HEK293T (cell line): ENCODE measurements around the gene CD200R1L.

Source experiments
- CTCF ChIA-PET: fragments of 350-600 bp; formaldehyde crosslinking; extraction: SDS; loops from one replicate; lab custom pipeline; 2021; ENCODE audit warnings: antibody characterized with exemption, inconsistent platforms; lab: Yijun Ruan, JAX
- POLR2A ChIA-PET: fragments of 350-600 bp; formaldehyde crosslinking; extraction: SDS; loops from one replicate; lab custom pipeline; 2020; ENCODE audit warnings: antibody characterized with exemption, inconsistent platforms; lab: Yijun Ruan, JAX
- DNase-seq: peaks from one replicate; pipeline ENCODE4 v3.0.0; 2012; ENCODE audit warnings: mixed read lengths; ENCODE audit errors: extremely low spot score
- ARNT ChIP-seq: fragments of 450-650 bp; IDR thresholded peaks from 2 replicates; pipeline ENCODE4 v1.6.1; 2017; ENCODE audit warnings: mild to moderate bottlenecking
- BHLHE40 ChIP-seq: fragments of 450-650 bp; IDR thresholded peaks from 2 replicates; pipeline ENCODE4 v1.6.1; 2016; ENCODE audit warnings: mild to moderate bottlenecking, moderate library complexity, borderline replicate concordance
- CTBP1 ChIP-seq: fragments of 450-650 bp; IDR thresholded peaks from 2 replicates; pipeline ENCODE4 v1.6.1; 2016; ENCODE audit warnings: borderline replicate concordance
- ELF4 ChIP-seq: fragments of 450-650 bp; IDR thresholded peaks from 2 replicates; pipeline ENCODE4 v1.6.1; 2017; ENCODE audit warnings: antibody characterized with exemption
- FOXA1 ChIP-seq: fragments of 450-650 bp; IDR thresholded peaks from 2 replicates; pipeline ENCODE4 v1.6.1; 2016; ENCODE audit warnings: mild to moderate bottlenecking
- FOXK2 ChIP-seq: fragments of 450-650 bp; IDR thresholded peaks from 2 replicates; pipeline ENCODE4 v1.6.1; 2016; ENCODE audit warnings: mild to moderate bottlenecking
- FOXM1 ChIP-seq: fragments of 450-650 bp; IDR thresholded peaks from 2 replicates; pipeline ENCODE4 v1.6.1; 2017; ENCODE audit warnings: mild to moderate bottlenecking, borderline replicate concordance
- HDGF ChIP-seq: fragments of 450-650 bp; IDR thresholded peaks from 2 replicates; pipeline ENCODE4 v1.6.1; 2017; ENCODE audit warnings: antibody characterized with exemption, borderline replicate concordance
- L3MBTL2 ChIP-seq: fragments of 450-650 bp; conservative IDR thresholded peaks from 2 replicates; pipeline ENCODE4 v1.6.1; 2016; ENCODE audit warnings: mild to moderate bottlenecking
- LEF1 ChIP-seq: fragments of 450-650 bp; IDR thresholded peaks from 2 replicates; pipeline ENCODE4 v1.6.1; 2017; ENCODE audit warnings: mild to moderate bottlenecking, borderline replicate concordance
- NFRKB ChIP-seq: fragments of 450-650 bp; IDR thresholded peaks from 2 replicates; pipeline ENCODE4 v1.6.1; 2016; ENCODE audit warnings: mild to moderate bottlenecking, moderate library complexity
- SP1 ChIP-seq: fragments of 450-650 bp; IDR thresholded peaks from 2 replicates; pipeline ENCODE4 v1.6.1; 2017
- SUZ12 ChIP-seq: fragments of 450-650 bp; IDR thresholded peaks from 2 replicates; pipeline ENCODE4 v1.6.1; 2016; ENCODE audit warnings: mild to moderate bottlenecking
- TARDBP ChIP-seq: fragments of 450-650 bp; IDR thresholded peaks from 2 replicates; pipeline ENCODE4 v1.6.1; 2016
- ZNF384 ChIP-seq: fragments of 450-650 bp; IDR thresholded peaks from 2 replicates; pipeline ENCODE4 v1.6.1; 2016
- TF ChIP-seq, protein P1 (sequence below): fragments of 450-650 bp; IDR thresholded peaks from 2 replicates; pipeline ENCODE4 v1.6.1; 2016

Gene CD200R1L

DNA sequence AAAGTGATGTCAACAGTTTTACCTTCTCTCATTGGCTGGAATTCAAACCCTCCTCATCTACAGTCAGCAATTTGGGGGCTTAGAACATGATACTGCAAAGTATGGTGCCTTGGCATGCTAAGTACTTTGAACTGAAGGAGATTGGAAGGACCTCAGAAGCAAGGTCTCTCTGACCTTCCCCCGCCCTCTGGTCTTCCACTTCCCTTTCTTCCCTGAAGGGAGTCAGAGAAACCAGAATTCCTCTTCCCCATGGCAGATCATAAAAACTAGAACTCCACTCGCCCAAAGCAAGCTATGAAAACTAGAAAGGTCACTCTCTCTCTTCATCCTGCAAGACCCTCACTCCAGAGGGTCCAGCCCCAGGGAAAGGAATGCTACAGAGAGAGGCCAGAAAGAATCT, 64.2 kb downstream of the CD200R1L start:
- TF ChIP-seq SP1 = no peak
- TF ChIP-seq L3MBTL2 = no peak
- TF ChIP-seq ARNT = no peak
- no peak for TF ChIP-seq FOXA1
- no peak for TF ChIP-seq CTBP1
- no peak for TF ChIP-seq ELF4
- no peak for TF ChIP-seq TARDBP
- TF ChIP-seq HDGF = no peak
- CTCF ChIA-PET = no interaction called here
- no peak for DNase-seq
- POLR2A ChIA-PET = no interaction called here

DNA sequence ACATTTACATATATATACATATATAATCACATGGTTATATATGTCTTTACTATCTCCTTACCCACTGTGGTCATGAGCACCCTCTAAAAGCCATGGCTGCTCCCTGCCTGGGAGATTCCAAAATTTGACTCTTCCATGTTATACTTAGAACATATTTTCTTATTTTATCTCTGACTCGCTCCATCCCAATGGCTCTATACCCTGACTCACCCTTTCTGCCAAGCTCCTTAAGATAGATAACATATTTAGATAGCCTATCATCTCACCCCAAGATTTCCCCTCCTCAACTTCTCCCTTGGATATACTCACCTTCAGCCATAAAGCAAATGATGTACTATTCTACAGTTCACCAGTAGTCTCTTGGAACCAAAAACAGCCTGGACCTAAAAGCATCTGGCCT, 65.1 kb downstream of the CD200R1L start:
- POLR2A ChIA-PET = no interaction called here
- no peak for TF ChIP-seq L3MBTL2
- no peak for TF ChIP-seq ELF4
- TF ChIP-seq CTBP1 = no peak
- TF ChIP-seq, protein P1, sequence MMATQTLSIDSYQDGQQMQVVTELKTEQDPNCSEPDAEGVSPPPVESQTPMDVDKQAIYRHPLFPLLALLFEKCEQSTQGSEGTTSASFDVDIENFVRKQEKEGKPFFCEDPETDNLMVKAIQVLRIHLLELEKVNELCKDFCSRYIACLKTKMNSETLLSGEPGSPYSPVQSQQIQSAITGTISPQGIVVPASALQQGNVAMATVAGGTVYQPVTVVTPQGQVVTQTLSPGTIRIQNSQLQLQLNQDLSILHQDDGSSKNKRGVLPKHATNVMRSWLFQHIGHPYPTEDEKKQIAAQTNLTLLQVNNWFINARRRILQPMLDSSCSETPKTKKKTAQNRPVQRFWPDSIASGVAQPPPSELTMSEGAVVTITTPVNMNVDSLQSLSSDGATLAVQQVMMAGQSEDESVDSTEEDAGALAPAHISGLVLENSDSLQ = no peak
- no peak for TF ChIP-seq TARDBP
- CTCF ChIA-PET = no interaction called here
- DNase-seq = no peak

DNA sequence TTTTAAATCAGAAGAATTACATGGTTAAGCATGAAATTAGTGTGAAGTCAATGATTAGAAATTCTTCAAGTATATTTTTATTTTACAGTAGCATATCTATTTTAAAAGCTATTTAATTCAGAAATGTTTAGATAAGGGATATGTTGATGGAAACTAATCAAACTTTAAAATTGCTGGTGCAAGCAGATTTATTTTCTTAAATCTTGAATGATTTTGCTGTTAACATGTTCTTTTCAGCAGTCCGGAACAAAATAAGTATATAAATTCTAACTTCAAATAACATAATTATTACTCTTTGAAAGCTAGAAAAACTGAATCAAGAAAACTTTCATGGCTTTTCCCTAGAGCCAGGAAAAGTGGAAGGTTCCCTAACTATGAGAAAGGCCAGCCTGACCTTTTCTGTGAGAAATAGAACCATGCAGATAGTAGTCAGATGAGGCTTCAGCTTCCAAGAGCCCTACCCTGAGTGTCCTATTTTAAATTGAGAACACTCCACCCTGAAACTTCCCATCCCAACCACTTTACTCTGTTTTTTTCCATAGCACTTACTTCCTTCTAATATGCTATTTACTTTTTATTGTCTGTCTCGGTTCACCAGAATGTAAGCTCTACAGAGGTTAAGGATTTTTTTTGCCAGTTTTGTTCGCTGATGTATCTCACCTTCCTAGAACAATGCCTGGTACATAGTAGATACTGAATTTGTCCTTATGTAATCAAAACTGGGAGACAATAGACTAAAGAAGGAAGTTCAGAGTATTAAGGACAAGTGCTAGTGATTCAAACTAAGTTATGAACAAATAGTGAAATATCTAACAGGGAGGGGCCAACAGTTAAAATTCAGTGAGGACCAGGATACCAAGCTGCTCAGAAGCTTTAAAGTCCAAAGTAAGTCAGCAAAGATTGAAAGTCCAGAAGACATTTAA, 66.8 kb downstream of the CD200R1L start:
- POLR2A ChIA-PET = no interaction called here

DNA sequence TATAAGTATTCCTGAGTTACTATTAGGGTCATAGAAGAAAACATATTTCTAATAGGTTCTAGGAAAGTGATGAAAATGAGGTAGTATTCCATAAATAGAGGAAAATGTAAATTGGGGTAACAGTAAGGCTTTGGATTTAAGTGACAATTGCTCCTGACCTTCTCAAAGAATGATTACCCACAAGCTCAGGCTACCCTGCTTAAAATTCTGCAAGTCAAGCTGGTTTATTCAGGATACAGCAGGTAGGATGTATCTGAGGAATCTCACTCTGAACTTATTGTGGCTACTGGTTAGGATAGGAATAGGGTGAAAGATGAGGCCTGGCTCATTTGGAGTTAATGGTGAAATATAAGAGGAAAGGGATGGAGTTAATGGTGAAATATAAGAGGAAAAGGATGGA, 67.7 kb downstream of the CD200R1L start:
- CTCF ChIA-PET = no interaction called here
- TF ChIP-seq FOXM1 (no peak), HDGF (no peak), SUZ12 (no peak), NFRKB (no peak), FOXK2 (no peak)
- TF ChIP-seq, protein P1 = no peak
- POLR2A ChIA-PET = no interaction called here
- DNase-seq = no peak

More for the DNA sequence above, 66.8 kb downstream of the CD200R1L start:
- DNase-seq = no peak
- TF ChIP-seq CTBP1 (no peak), BHLHE40 (no peak), TARDBP (no peak), ZNF384 (no peak), NFRKB (no peak), SUZ12 (no peak), FOXA1 (no peak), FOXK2 (no peak), L3MBTL2 (no peak), LEF1 (no peak), SP1 (no peak)
- CTCF ChIA-PET = no interaction called here

DNA sequence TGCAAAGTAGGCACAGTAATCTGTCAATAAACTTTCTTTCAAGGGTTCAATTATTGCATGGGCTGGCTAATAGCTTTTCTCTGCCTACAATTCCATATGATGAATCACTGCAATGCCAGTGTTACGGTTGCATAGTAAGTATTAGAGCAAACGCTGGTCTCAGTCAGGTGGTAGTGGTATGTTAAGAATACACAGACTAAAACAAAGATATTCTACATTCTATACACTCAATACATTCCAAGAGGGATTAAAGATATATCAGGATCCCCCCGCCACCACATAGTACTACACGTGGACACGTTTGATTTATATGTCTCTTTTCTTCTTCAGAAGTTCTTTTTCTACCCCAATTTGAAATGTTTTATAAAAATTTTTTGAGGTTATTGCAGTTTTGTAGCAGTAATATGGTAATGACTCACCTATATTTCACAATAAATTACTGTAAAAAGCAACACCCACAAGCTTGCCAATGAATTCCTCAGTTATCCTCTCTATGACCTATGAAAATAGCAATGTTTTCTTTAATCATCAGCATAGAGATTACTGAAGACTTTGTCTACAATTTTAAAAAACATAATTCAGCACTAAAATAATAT, 68.2 kb downstream of the CD200R1L start:
- DNase-seq = no peak
- TF ChIP-seq HDGF = no peak
- TF ChIP-seq NFRKB = no peak
- no peak for TF ChIP-seq ARNT
- no peak for TF ChIP-seq ZNF384
- no peak for TF ChIP-seq L3MBTL2
- TF ChIP-seq, protein P1 = no peak
- TF ChIP-seq BHLHE40 = no peak
- TF ChIP-seq FOXM1 = no peak
- no peak for TF ChIP-seq TARDBP
- no peak for TF ChIP-seq ELF4
- TF ChIP-seq LEF1 = no peak
- no peak for TF ChIP-seq CTBP1
- POLR2A ChIA-PET = interaction anchor here (0.9 kb wide), 1 partner anchor 212 kb away, joined by 3 read pairs; the partner anchor contains the start of gene GTPBP8
- CTCF ChIA-PET = no interaction called here

DNA sequence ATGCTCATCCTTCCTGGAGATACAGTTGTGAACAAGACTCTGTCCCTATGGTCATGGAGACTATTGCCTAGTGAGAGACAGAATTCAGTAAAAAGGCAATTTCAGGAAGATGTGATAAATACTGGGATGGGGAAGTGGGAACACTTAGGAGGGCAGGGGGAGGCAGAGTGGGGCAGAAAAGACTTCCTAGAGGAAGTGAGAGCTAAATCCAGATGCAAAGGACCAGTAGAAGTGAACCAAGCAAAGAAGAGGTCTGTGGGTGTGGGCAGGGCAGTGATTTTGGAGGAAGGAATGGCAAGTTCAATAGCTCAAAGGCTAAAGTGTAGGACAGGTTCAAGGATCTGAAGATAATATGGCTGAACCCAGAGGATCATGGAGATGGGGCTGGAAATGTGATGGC, 68.9 kb downstream of the CD200R1L start:
- TF ChIP-seq LEF1 = no peak
- no peak for TF ChIP-seq CTBP1
- TF ChIP-seq TARDBP = no peak
- TF ChIP-seq HDGF = no peak
- TF ChIP-seq, protein P1 = no peak
- no peak for TF ChIP-seq SP1
- TF ChIP-seq ELF4 = no peak
- no peak for TF ChIP-seq ZNF384
- TF ChIP-seq FOXK2 = no peak
- TF ChIP-seq FOXM1 = no peak
- TF ChIP-seq NFRKB = no peak
- TF ChIP-seq SUZ12 = no peak
- TF ChIP-seq FOXA1 = no peak
- no peak for TF ChIP-seq BHLHE40
- no peak for TF ChIP-seq ARNT
- no peak for TF ChIP-seq L3MBTL2
- CTCF ChIA-PET = no interaction called here
- POLR2A ChIA-PET = interaction anchor here (0.9 kb wide), 1 partner anchor 213 kb away, joined by 3 read pairs; the partner anchor contains the start of gene GTPBP8
- no peak for DNase-seq
